Dermis blood vessel endothelial cell (primary cell): ENCODE data around the gene ZNF426. TPM values are rescaled to one million over a fixed set of nuclear protein-coding genes. Genes with fewer than 3 reads are reported as not detected.

Source experiments
- DNase-seq: peaks from one replicate; pipeline ENCODE4 v3.0.0; 2010
- total RNA-seq: library from RNA; depleted of rRNA; stranded (reverse); fragments of >200 nt; gene quantifications from 2 replicates; pipeline ENCODE4 v1.2.3, GENCODE V29; 2014

The ZNF426 gene
- total RNA-seq, 1 donor from 2014 or later, result 24.2 TPM

GRCh38 chr19:9494096-9494495, 44.3 kb downstream of the ZNF426 start:
- DNase-seq, result no peak

GRCh38 chr19:9487016-9487415, 51.4 kb downstream of the ZNF426 start:
- no peak for DNase-seq

- DNase-seq, result no peak
These were observed 53.3 kb downstream of the ZNF426 start for GRCh38 chr19:9485140-9485539.

GRCh38 chr19:9474975-9475374, 63.5 kb downstream of the ZNF426 start:
- DNase-seq, result no peak

Other genes with a start within 250 kb of the ZNF426 start
- 7.2 and 9.4 TPM in 2 replicates for gene ZNF699, start 228.8 kb downstream of the ZNF426 start, total RNA-seq
- gene ZNF559, start 214.5 kb downstream of the ZNF426 start, total RNA-seq, result 13.2 and 25.7 TPM in 2 replicates
- 1.4 and 3.1 TPM in 2 replicates for gene ZNF177, start 175.6 kb downstream of the ZNF426 start, total RNA-seq
- gene ZNF266, start 103.1 kb downstream of the ZNF426 start, total RNA-seq, result 10.1 and 15.5 TPM in 2 replicates
- gene ZNF560, start 40.0 kb downstream of the ZNF426 start, total RNA-seq, result 0.14 and 0.68 TPM in 2 replicates
- gene ZNF121, start 45.9 kb upstream of the ZNF426 start, total RNA-seq, result 36.7 and 38.8 TPM in 2 replicates
- 42.2 and 44.2 TPM in 2 replicates for gene ZNF561, start 82.6 kb upstream of the ZNF426 start, total RNA-seq
- gene ZNF562, start 136.5 kb upstream of the ZNF426 start, total RNA-seq, result 33.8 and 42.7 TPM in 2 replicates
- gene ZNF846, start 230.1 kb upstream of the ZNF426 start, total RNA-seq, result 4.9 and 9.2 TPM in 2 replicates